Keratinocyte (primary cell): ENCODE data around the gene VIPR2.

Experiments used
- EZH2 ChIP-seq: IDR thresholded peaks from one replicate; pipeline ENCODE4 v1.6.1; 2012; ENCODE audit warnings: inconsistent platforms, mild to moderate bottlenecking, low read length, moderate library complexity
- TF ChIP-seq, protein P1 (sequence below), 3 experiments: IDR thresholded peaks in 1 of 3; conservative IDR thresholded peaks in 1 of 3; optimal IDR thresholded peaks in 1 of 3; 2 replicates in 2 of 3; 3 replicates in 1 of 3; pipeline versions ENCODE3 to v1.5.1; 2011; ENCODE audit warnings: low read length in 3 of 3, mild to moderate bottlenecking in 3 of 3, moderate library complexity in 2 of 3, control low read depth in 1 of 3, inconsistent platforms in 1 of 3; ENCODE audit not compliant: insufficient read depth in 2 of 3; ENCODE audit errors: extremely low read depth in 1 of 3

DNA sequence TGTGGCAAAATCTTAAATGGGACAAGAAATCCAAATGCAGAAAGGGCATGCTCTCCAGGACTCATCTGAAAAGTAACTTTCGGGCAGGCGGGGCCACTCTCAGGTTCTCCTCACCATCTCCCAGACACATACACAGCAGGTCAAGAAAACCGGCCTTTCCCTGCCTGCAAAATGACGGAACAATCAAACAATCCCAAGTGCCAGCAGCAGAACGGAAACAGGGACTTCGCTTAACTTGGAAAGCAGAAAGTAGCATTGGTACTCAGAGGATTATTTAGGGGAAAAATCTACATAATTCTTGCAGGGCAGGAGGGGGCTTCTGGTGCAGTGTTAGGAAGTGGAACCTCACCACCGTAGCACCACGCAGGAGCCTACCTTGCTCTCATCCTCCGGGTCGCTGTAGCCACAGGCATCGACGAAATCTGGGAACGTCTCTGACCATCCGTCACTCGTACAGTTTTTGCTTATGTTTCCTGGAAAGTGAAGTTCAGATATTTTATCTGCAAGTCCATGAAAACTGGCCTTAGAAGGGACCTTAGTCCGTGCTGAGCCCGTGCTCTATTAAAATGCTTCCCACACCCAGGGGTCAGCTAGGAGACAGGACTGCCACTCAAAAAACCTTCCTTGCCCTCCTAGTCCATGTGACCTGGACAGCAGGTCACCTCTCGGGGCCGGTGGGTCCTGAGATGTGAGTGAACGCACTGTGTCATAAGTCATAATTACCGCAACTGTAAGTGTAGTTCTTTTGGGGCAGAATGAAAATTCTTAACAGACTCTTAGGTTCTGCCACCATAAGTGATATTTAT is 41.1 kb downstream of the VIPR2 start:
- TF ChIP-seq, protein P1, sequence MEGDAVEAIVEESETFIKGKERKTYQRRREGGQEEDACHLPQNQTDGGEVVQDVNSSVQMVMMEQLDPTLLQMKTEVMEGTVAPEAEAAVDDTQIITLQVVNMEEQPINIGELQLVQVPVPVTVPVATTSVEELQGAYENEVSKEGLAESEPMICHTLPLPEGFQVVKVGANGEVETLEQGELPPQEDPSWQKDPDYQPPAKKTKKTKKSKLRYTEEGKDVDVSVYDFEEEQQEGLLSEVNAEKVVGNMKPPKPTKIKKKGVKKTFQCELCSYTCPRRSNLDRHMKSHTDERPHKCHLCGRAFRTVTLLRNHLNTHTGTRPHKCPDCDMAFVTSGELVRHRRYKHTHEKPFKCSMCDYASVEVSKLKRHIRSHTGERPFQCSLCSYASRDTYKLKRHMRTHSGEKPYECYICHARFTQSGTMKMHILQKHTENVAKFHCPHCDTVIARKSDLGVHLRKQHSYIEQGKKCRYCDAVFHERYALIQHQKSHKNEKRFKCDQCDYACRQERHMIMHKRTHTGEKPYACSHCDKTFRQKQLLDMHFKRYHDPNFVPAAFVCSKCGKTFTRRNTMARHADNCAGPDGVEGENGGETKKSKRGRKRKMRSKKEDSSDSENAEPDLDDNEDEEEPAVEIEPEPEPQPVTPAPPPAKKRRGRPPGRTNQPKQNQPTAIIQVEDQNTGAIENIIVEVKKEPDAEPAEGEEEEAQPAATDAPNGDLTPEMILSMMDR (optimal IDR thresholded peaks at IDR 0.05 in 1 of 3, IDR thresholded peaks at IDR 0.05 in 1 of 3, conservative IDR thresholded peaks at IDR 0.05 in 1 of 3; ENCODE audit: extremely low read depth in 1 of 3, insufficient read depth in 2 of 3, low read length in 3 of 3): no peak
- TF ChIP-seq EZH2: no peak
